Measurements from ENCODE around the gene SASH1. TPM values are rescaled to one million over a fixed set of nuclear protein-coding genes. Genes with fewer than 3 reads are reported as not detected.
A peak's percentile ranks its signal among the peaks of the same experiment; 100 is the strongest.

The SASH1 gene
- total and polyA plus RNA-seq, 11 donors, result 10.7 to 47.5 (median 28.2) TPM

DNA sequence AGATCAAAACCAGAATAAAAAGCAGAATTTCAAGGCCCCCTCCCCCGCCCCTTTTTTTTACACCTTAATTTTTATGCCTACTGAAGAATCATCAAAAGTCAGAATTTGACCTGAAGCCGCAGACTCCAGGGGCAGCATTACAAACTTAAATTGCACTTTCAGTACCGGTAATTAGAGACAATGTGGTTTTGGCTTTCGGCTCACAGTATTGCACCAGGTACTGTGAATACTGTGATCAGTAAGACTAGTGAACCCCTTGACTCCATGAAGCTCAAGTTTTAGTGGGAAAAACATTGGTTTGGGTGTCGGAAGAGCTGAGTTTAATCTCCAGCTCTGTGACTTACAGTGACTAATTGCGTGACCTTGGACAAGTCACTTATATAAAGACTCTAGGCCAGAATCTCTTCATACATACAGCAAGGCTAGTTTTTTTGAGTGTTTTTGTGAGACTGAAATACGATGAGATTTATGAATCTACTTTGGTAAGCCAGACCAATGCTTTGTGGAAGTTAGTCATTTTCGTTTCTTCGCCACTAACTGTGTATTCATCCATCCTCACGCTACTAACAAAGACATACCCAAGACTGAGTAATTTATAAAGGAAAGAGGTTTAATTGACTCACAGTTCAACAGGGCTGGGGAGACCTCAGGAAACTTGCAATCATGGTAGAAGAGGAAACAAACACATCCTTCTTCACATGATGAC, 114.7 kb downstream of the SASH1 start:
- no peaks in the 10 kb centered on the region for H3K27me3 ChIP-seq
- H3K4me1 ChIP-seq, result peaks cover 3 to 56% (median 34%) of the 10 kb centered on the region in 12 donors
- H3K4me3 ChIP-seq, result no peak overlapping the region
- peaks cover 0 to 6% (median 0%) of the 10 kb centered on the region in 9 donors for H3K36me3 ChIP-seq
- no peak for DNase-seq
- H3K27ac ChIP-seq, result peak overlapping the region in 1 of 12 donors; percentile 37
- WGBS, 4 donors, result 94 to 96% (median 95%) methylated on average over 10 of the region's 10 CpGs
- TF ChIP-seq, protein P1, sequence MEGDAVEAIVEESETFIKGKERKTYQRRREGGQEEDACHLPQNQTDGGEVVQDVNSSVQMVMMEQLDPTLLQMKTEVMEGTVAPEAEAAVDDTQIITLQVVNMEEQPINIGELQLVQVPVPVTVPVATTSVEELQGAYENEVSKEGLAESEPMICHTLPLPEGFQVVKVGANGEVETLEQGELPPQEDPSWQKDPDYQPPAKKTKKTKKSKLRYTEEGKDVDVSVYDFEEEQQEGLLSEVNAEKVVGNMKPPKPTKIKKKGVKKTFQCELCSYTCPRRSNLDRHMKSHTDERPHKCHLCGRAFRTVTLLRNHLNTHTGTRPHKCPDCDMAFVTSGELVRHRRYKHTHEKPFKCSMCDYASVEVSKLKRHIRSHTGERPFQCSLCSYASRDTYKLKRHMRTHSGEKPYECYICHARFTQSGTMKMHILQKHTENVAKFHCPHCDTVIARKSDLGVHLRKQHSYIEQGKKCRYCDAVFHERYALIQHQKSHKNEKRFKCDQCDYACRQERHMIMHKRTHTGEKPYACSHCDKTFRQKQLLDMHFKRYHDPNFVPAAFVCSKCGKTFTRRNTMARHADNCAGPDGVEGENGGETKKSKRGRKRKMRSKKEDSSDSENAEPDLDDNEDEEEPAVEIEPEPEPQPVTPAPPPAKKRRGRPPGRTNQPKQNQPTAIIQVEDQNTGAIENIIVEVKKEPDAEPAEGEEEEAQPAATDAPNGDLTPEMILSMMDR (IDR thresholded peaks at IDR 0.05), result no peak
- no peak for TF ChIP-seq POLR2A (IDR thresholded peaks at IDR 0.05)
- intact Hi-C loops (cut with DNase I), result no loop called here
- ATAC-seq, result no peak
- H3K9me3 ChIP-seq, result no peaks in the 10 kb centered on the region

DNA sequence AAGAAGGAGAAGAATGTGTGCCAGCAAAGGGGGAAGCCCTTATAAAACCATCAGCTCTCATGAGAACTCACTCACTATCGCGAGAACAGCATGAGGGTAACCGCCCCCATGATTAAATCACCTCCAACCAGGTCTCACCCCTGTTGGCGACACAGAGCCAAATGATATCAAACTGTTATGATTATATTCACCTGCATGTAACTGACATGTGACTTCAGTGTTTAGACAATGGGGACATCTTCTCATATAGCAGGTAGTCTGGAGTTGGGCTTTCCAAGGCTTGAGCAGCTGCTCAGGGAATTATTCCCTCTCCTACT, 115.2 kb downstream of the SASH1 start:
- no peaks in the 10 kb centered on the region for H3K27me3 ChIP-seq
- peaks cover 0 to 57% (median 36%) of the 10 kb centered on the region in 12 donors for H3K4me1 ChIP-seq
- no peak overlapping the region for H3K27ac ChIP-seq
- H3K4me3 ChIP-seq, result no peak overlapping the region
- 90 to 94% (median 93%) methylated on average over 4 of the region's 4 CpGs for WGBS, 4 donors
- H3K9me3 ChIP-seq, result no peaks in the 10 kb centered on the region
- intact Hi-C loops (cut with DNase I), result no loop called here
- DNase-seq (no peak), ATAC-seq (no peak)
- TF ChIP-seq, protein P1 (IDR thresholded peaks at IDR 0.05), result no peak
- TF ChIP-seq POLR2A (IDR thresholded peaks at IDR 0.05), result no peak
- H3K36me3 ChIP-seq, result peaks cover 0 to 6% (median 0%) of the 10 kb centered on the region in 9 donors

DNA sequence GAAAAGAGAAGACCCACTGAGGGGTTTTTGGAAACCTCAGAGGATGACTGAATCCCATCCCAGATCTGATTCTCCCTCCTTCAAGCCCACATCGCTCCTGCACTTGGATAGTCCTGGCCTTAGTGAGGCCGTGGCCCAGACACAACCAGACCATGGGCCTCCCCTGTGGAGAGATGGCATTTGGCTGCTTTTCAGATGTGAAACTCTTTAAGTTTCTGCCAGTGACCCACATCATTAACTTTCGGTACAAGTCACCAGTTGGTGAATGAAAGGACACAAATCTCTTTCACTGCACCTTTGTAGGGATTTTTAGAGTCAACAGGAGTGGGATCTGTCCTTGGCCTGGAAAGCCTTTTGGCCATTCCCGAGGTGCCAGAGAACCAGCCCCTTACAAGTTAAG, 116.6 kb downstream of the SASH1 start:
- Histone ChIP-seq H3K4me1 (peaks cover 0 to 55% (median 39%) of the 10 kb centered on the region in 12 donors), H3K27ac (no peak overlapping the region)
- no peak for ATAC-seq

More for the DNA sequence above, 116.6 kb downstream of the SASH1 start:
- no peaks in the 10 kb centered on the region for H3K27me3 ChIP-seq
- H3K4me3 ChIP-seq, result no peak overlapping the region
- no peak for TF ChIP-seq POLR2A (IDR thresholded peaks at IDR 0.05)
- TF ChIP-seq, protein P1 (IDR thresholded peaks at IDR 0.05), result no peak
- no peak for DNase-seq
- intact Hi-C loops (cut with DNase I), result no loop called here
- 85 to 98% (median 96%) methylated on average over 4 of the region's 4 CpGs for WGBS, 4 donors
- H3K36me3 ChIP-seq, result peaks cover 0 to 6% (median 0%) of the 10 kb centered on the region in 9 donors
- H3K9me3 ChIP-seq, result no peaks in the 10 kb centered on the region

Measured in heart left ventricle (tissue), 16 donors.